ENCODE data around the gene PGM3.

DNA sequence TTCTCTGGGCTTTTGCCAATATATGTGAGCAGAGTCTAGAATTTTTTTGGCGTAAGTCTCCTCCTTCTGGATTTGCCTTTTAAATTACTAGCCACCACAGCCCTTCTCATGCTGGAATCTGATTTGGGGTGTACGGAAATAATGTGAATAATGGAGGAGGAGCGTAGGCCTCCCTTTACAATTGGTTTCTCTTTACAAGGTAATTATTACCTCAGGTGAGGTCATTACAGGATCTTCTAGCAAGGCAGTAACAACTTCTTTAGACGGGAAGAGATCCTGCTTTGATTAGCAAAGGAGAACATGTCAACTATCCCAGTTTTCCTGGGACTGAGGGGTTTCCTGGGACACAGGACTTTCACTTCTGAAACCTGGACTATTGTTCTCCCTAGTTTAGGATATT, 9.0 kb upstream of the PGM3 start:
- TF ChIP-seq, protein P1, sequence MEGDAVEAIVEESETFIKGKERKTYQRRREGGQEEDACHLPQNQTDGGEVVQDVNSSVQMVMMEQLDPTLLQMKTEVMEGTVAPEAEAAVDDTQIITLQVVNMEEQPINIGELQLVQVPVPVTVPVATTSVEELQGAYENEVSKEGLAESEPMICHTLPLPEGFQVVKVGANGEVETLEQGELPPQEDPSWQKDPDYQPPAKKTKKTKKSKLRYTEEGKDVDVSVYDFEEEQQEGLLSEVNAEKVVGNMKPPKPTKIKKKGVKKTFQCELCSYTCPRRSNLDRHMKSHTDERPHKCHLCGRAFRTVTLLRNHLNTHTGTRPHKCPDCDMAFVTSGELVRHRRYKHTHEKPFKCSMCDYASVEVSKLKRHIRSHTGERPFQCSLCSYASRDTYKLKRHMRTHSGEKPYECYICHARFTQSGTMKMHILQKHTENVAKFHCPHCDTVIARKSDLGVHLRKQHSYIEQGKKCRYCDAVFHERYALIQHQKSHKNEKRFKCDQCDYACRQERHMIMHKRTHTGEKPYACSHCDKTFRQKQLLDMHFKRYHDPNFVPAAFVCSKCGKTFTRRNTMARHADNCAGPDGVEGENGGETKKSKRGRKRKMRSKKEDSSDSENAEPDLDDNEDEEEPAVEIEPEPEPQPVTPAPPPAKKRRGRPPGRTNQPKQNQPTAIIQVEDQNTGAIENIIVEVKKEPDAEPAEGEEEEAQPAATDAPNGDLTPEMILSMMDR (IDR thresholded peaks at IDR 0.05), result no peak
- TF ChIP-seq POLR2AphosphoS5 (IDR thresholded peaks at IDR 0.05) (no peak), EP300 (IDR thresholded peaks at IDR 0.05; ENCODE audit: low read depth) (no peak), POLR2A (IDR thresholded peaks at IDR 0.05) (no peak)
